ENCODE results near the gene SLC25A21.
"Not testable (repeated sequence)": the region's sequence is repeated elsewhere in the genome, so short reads cannot be mapped to it uniquely, and the experiment has no call there.

DNA sequence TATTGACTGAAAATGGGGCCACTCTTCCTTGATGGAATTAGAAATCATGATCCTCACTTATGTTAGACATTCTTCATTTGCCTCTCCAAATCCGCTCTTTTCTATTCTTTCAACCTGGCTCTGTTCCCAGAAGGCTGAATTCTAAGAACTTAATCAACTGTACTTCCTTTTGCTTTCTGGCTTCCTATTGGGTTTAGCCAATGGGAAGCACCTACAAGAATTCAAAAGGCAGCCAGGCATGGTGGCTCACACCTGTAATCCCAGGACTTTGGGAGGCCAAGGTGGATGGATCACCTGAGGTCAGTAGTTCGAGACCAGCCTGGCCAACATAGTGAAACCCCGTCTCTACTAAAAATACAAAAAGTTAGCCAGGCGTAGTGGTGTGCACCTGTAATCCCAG, 98.1 kb downstream of the SLC25A21 start:
- TF ChIP-seq ZBTB6 (tag by site-specific recombination; IDR thresholded peaks at IDR 0.05); CTCF (tag by site-specific recombination; IDR thresholded peaks at IDR 0.05); ZBTB17 (tag by site-specific recombination; IDR thresholded peaks at IDR 0.05); ZNF558 (tag by site-specific recombination; IDR thresholded peaks at IDR 0.05); KLF8 (tag by site-specific recombination; IDR thresholded peaks at IDR 0.05); ZNF146 (tag by site-specific recombination; IDR thresholded peaks at IDR 0.05); ZNF416 (tag by site-specific recombination; IDR thresholded peaks at IDR 0.05); ZBTB1 (tag by site-specific recombination; IDR thresholded peaks at IDR 0.05); ZNF292 (tag by site-specific recombination; IDR thresholded peaks at IDR 0.05; ENCODE audit: borderline replicate concordance, low read depth): not testable (repeated sequence)
- TF ChIP-seq, protein P1, sequence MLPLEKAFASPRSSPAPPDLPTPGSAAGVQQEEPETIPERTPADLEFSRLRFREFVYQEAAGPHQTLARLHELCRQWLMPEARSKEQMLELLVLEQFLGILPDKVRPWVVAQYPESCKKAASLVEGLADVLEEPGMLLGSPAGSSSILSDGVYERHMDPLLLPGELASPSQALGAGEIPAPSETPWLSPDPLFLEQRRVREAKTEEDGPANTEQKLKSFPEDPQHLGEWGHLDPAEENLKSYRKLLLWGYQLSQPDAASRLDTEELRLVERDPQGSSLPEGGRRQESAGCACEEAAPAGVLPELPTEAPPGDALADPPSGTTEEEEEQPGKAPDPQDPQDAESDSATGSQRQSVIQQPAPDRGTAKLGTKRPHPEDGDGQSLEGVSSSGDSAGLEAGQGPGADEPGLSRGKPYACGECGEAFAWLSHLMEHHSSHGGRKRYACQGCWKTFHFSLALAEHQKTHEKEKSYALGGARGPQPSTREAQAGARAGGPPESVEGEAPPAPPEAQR (tag by site-specific recombination; IDR thresholded peaks at IDR 0.05): not testable (repeated sequence)
- TF ChIP-seq, protein P2, sequence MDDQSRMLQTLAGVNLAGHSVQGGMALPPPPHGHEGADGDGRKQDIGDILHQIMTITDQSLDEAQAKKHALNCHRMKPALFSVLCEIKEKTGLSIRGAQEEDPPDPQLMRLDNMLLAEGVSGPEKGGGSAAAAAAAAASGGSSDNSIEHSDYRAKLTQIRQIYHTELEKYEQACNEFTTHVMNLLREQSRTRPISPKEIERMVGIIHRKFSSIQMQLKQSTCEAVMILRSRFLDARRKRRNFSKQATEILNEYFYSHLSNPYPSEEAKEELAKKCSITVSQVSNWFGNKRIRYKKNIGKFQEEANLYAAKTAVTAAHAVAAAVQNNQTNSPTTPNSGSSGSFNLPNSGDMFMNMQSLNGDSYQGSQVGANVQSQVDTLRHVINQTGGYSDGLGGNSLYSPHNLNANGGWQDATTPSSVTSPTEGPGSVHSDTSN (CRISPR knock-in tag; IDR thresholded peaks at IDR 0.05): not testable (repeated sequence)
- TF ChIP-seq, protein P3, sequence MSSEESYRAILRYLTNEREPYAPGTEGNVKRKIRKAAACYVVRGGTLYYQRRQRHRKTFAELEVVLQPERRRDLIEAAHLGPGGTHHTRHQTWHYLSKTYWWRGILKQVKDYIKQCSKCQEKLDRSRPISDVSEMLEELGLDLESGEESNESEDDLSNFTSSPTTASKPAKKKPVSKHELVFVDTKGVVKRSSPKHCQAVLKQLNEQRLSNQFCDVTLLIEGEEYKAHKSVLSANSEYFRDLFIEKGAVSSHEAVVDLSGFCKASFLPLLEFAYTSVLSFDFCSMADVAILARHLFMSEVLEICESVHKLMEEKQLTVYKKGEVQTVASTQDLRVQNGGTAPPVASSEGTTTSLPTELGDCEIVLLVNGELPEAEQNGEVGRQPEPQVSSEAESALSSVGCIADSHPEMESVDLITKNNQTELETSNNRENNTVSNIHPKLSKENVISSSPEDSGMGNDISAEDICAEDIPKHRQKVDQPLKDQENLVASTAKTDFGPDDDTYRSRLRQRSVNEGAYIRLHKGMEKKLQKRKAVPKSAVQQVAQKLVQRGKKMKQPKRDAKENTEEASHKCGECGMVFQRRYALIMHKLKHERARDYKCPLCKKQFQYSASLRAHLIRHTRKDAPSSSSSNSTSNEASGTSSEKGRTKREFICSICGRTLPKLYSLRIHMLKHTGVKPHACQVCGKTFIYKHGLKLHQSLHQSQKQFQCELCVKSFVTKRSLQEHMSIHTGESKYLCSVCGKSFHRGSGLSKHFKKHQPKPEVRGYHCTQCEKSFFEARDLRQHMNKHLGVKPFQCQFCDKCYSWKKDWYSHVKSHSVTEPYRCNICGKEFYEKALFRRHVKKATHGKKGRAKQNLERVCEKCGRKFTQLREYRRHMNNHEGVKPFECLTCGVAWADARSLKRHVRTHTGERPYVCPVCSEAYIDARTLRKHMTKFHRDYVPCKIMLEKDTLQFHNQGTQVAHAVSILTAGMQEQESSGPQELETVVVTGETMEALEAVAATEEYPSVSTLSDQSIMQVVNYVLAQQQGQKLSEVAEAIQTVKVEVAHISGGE (tag by site-specific recombination; conservative IDR thresholded peaks at IDR 0.05; ENCODE audit: low read depth): not testable (repeated sequence)
